GM12878 (cell line): ENCODE data around the gene AGAP3. TPM values are rescaled to one million over a fixed set of nuclear protein-coding genes. Genes with fewer than 3 reads are reported as not detected.

Experiments used
- ATAC-seq: fragments of 200-7000 bp; cut with Tn5 transposase; 3 replicates; pipeline ENCODE4 v1.9.1; 2020; ENCODE audit warnings: mild to moderate bottlenecking, moderate library complexity
- BruUV-seq: library from RNA; stranded (reverse); fragments of 400-500 nt; replicated peaks from 2 replicates; lab custom pipeline; 2021; lab: Mats Ljungman, UMichigan
- CTCF ChIA-PET: fragments of 300-600 bp; sonication (Branson Sonifier 250); formaldehyde crosslinking; extraction: SDS; loops from one replicate; lab custom pipeline; 2021; ENCODE audit warnings: inconsistent platforms; lab: Yijun Ruan, JAX
- POLR2A ChIA-PET: fragments of 350-600 bp; formaldehyde crosslinking; extraction: SDS; loops from one replicate; lab custom pipeline; 2021; ENCODE audit warnings: inconsistent platforms; lab: Charles Lee
- RAD21 ChIA-PET: fragments of 300-600 bp; sonication (Branson Sonifier 250); formaldehyde crosslinking; loops from one replicate; lab custom pipeline; 2023; ENCODE audit warnings: antibody characterized with exemption; ENCODE audit not compliant: unreplicated experiment; lab: Charles Lee
- SMC1A ChIA-PET: fragments of 300-600 bp; sonication (Branson Sonifier 250); formaldehyde crosslinking; loops from one replicate; lab custom pipeline; 2023; ENCODE audit not compliant: unreplicated experiment, uncharacterized antibody; lab: Charles Lee
- DNase-seq: peaks from one replicate; pipeline ENCODE4 v3.0.0-alpha.2; 2011; ENCODE audit warnings: low read depth, low spot score
- FAIRE-seq: peaks from 3 replicates; lab custom pipeline; 2011; peaks lifted over from hg19 to GRCh38; lab: Jason Lieb, UNC
- H2AFZ ChIP-seq: 2 replicates; pipeline ENCODE4 v1.6.0; 2011; ENCODE audit warnings: low read depth, low read length, control low read depth; ENCODE audit not compliant: control insufficient read depth
- H3K27ac ChIP-seq: 2 replicates; pipeline ENCODE4 v1.5.1; 2011; ENCODE audit warnings: control low read depth; ENCODE audit not compliant: control insufficient read depth, insufficient read depth
- H3K27me3 ChIP-seq, 2 experiments: replicated peaks in 1 of 2; 2 replicates each; pipeline versions ENCODE4 v1.6.0 to v1.6.1; 2011; ENCODE audit warnings: low read length in 1 of 2; ENCODE audit not compliant: control insufficient read depth in 2 of 2, insufficient read depth in 2 of 2
- H3K36me3 ChIP-seq, 2 experiments: 2 replicates each; pipeline ENCODE4 v1.5.1; 2011; ENCODE audit warnings: low read length in 1 of 2; ENCODE audit not compliant: control insufficient read depth in 2 of 2, insufficient read depth in 2 of 2
- H3K4me1 ChIP-seq: 2 replicates; pipeline ENCODE4 v1.6.1; 2011; ENCODE audit warnings: mild to moderate bottlenecking, low read length, moderate library complexity, mixed read lengths; ENCODE audit not compliant: control insufficient read depth, insufficient read depth
- H3K4me2 ChIP-seq: 2 replicates; pipeline ENCODE4 v1.6.0; 2011; ENCODE audit warnings: control low read depth; ENCODE audit not compliant: control insufficient read depth, insufficient read depth
- H3K4me3 ChIP-seq: fragments of 200-600 bp; sonication (generic); 2 replicates; pipeline ENCODE4 v1.5.1; 2016
- H3K79me2 ChIP-seq: 2 replicates; pipeline ENCODE4 v1.6.0; 2011; ENCODE audit warnings: low read length; ENCODE audit not compliant: control insufficient read depth, insufficient read depth
- H3K9ac ChIP-seq: 2 replicates; pipeline ENCODE4 v1.8.0; 2011; ENCODE audit warnings: low read length, control low read depth, mixed read lengths; ENCODE audit not compliant: control insufficient read depth, insufficient read depth
- H3K9me3 ChIP-seq: replicated peaks from 3 replicates; pipeline ENCODE4 v1.5.1; 2011; ENCODE audit warnings: mild to moderate bottlenecking, low read length; ENCODE audit not compliant: control insufficient read depth, insufficient read depth
- H4K20me1 ChIP-seq: 2 replicates; pipeline ENCODE4 v1.6.0; 2011; ENCODE audit not compliant: control insufficient read depth, insufficient read depth
- FOXK2 ChIP-seq: fragments of 450-650 bp; IDR thresholded peaks from 2 replicates; pipeline ENCODE4 v1.6.1; 2017; ENCODE audit warnings: mild to moderate bottlenecking, moderate library complexity
- HDAC2 ChIP-seq: fragments of 200-600 bp; sonication (generic); IDR thresholded peaks from 2 replicates; pipeline ENCODE4 v1.6.1; 2017
- HSF1 ChIP-seq: fragments of 150-350 bp; IDR thresholded peaks from 2 replicates; pipeline ENCODE4 v1.6.1; 2014; ENCODE audit warnings: mild to moderate bottlenecking, low read depth, low read length
- IRF3 ChIP-seq: fragments of 450-650 bp; IDR thresholded peaks from 2 replicates; pipeline ENCODE4 v1.6.1; 2014; ENCODE audit warnings: mild to moderate bottlenecking
- IRF5 ChIP-seq: fragments of 450-650 bp; IDR thresholded peaks from 2 replicates; pipeline ENCODE4 v1.6.1; 2017; ENCODE audit warnings: borderline replicate concordance
- MLLT1 ChIP-seq: fragments of 450-650 bp; IDR thresholded peaks from 2 replicates; pipeline ENCODE4 v1.6.1; 2016; ENCODE audit warnings: mild to moderate bottlenecking
- NR2C2 ChIP-seq: IDR thresholded peaks from 2 replicates; pipeline ENCODE4 v1.6.1; 2011; ENCODE audit warnings: borderline replicate concordance, low read depth; ENCODE audit not compliant: control insufficient read depth, insufficient read length
- USF2 ChIP-seq: IDR thresholded peaks from 2 replicates; pipeline ENCODE4 v1.6.1; 2011; ENCODE audit warnings: low read depth, low read length, improper control_type of control experiment, borderline replicate concordance
- YY1 ChIP-seq: IDR thresholded peaks from 2 replicates; pipeline ENCODE4 v1.6.1; 2011; ENCODE audit warnings: low read depth, mild to moderate bottlenecking, low read length
- ZBTB4 ChIP-seq: fragments of 450-650 bp; formaldehyde crosslinking; IDR thresholded peaks from 2 replicates; pipeline ENCODE4 v1.4.0; 2022; ENCODE audit warnings: mild to moderate bottlenecking, moderate library complexity
- WGBS: methylation state at CpG from one replicate; pipeline ENCODE4 v1.1.6; 2016; ENCODE audit warnings: low lambda C conversion rate; ENCODE audit not compliant: insufficient replicate concordance, insufficient coverage; ENCODE audit errors: missing lambda C conversion rate; 5-methylcytosine and 5-hydroxymethylcytosine counted together
- in situ Hi-C: fragments of 300-500 bp; cut with MboI; formaldehyde crosslinking; loops from 9 replicates; pipeline ENCODE4 v1.14.3; 2018; ENCODE audit warnings: mixed read lengths
- intact Hi-C: fragments of 100-400 bp; cut with micrococcal nuclease; formaldehyde crosslinking; loops from one replicate; pipeline ENCODE4 v1.14.2; 2022; ENCODE audit not compliant: unreplicated experiment
- polyA plus RNA-seq, 11 experiments: library from polyadenylated mRNA; depleted of rRNA in 4 of 11; unstranded in 6 of 11; stranded (reverse) in 5 of 11; fragments of >200 nt; fragmentation: Nextera tagmentation in 4 of 11; fragmentation: Illumina TruSeq in 1 of 11; extraction: Ambion mirVana in 4 of 11; extraction: Trizol in 1 of 11; gene quantifications; 1 replicate in 1 of 11; 2 replicates in 10 of 11; pipeline versions ENCODE4 v1.2.1 to v1.2.3, GENCODE V29; 2011 to 2016; ENCODE audit warnings: inconsistent platforms in 2 of 11, missing spikeins in 2 of 11, low read depth in 1 of 11
- total RNA-seq, 4 experiments: library from RNA; depleted of rRNA in 3 of 4; stranded (reverse); fragments of >200 nt in 3 of 4; fragmentation: Illumina TruSeq in 1 of 4; extraction: Trizol in 1 of 4; gene quantifications; 2 replicates each; pipeline versions ENCODE4 v1.2.1 to v1.2.3, GENCODE V29; 2013 to 2021

AGAP3 gene
- total and polyA plus RNA-seq, 10 of the 15 experiments (the other 5 are each of a cell fraction or from before 2014, with no cell fraction given), result 1.8 to 68.1 (median 15.7) TPM

GRCh38 chr7:151134743-151135524 is 48.7 kb downstream of the AGAP3 start:
- Histone ChIP-seq H3K27ac (no peak overlapping the region), H3K4me1 (no peaks in the 10 kb centered on the region), H3K36me3 (peaks cover 3 to 7% of the 10 kb centered on the region in 2 experiments; a peak in 2 of 4 replicates), H3K9me3 (no peaks in the 10 kb centered on the region), H2AFZ (no peak overlapping the region), H4K20me1 (no peaks in the 10 kb centered on the region), H3K79me2 (no peaks in the 10 kb centered on the region), H3K4me3 (no peak overlapping the region), H3K9ac (no peak overlapping the region), H3K4me2 (no peak overlapping the region), H3K27me3 (no peaks in the 10 kb centered on the region)
- POLR2A ChIA-PET, result no interaction called here
- no peak for ATAC-seq
- WGBS, result 86% methylated on average over 14 of the region's 14 CpGs
- BruUV-seq, result no TSS peak
- no peak for FAIRE-seq
- in situ Hi-C loops, result no loop called here
- DNase-seq, result no peak
- intact Hi-C loops, result no loop called here
- CTCF ChIA-PET, result interaction anchor here (1.4 kb wide), 2 partner anchors 11 to 12 kb away, joined by 4 read pairs; no protein-coding TSS in a partner anchor
- RAD21 ChIA-PET, result no interaction called here
- SMC1A ChIA-PET, result no interaction called here
- TF ChIP-seq IRF5 (no peak), IRF3 (no peak), ZBTB4 (CRISPR knock-in tag) (no peak), NR2C2 (no peak), YY1 (no peak), MLLT1 (no peak), FOXK2 (no peak), HDAC2 (no peak), USF2 (no peak), HSF1 (no peak)
